ENCODE data around the gene MAPK12. TPM values are rescaled to one million over a fixed set of nuclear protein-coding genes. Genes with fewer than 3 reads are reported as not detected.

The MAPK12 gene
- 100 to 1,000 TPM; 107 to 178 (median 145) TPM for total RNA-seq
- polyA plus RNA-seq = 100 to 1,000 TPM in 2 of 3 donors, 10 to 100 TPM in 1; 57.4 to 148 (median 131) TPM
- long read RNA-seq, donor 1, transcript MAPK12-211 (11 exons, 1,779 nt) = minor isoform, 44 of 484 reads
- long read RNA-seq, donor 1, transcript MAPK12-201 (12 exons, 1,918 nt) = major isoform, 355 of 484 reads
- long read RNA-seq, donor 1, partial matches to known transcripts = 39 of 484 reads
- long read RNA-seq, donor 1, other reads (novel, unspliced or antisense) = 39 of 484 reads
- long read RNA-seq, donor 2, transcript MAPK12-206 (12 exons, 1,785 nt) = minor isoform, 13 of 887 reads
- long read RNA-seq, donor 2, transcript MAPK12-211 (11 exons, 1,779 nt) = minor isoform, 74 of 887 reads
- long read RNA-seq, donor 2, transcript MAPK12-201 (12 exons, 1,918 nt) = major isoform, 533 of 887 reads
- long read RNA-seq, donor 2, transcript MAPK12-203 (10 exons, 1,459 nt) = minor isoform, 6 of 887 reads
- long read RNA-seq, donor 2, partial matches to known transcripts = 61 of 887 reads
- long read RNA-seq, donor 2, other reads (novel, unspliced or antisense) = 200 of 887 reads

- WGBS, 3 donors = 2 to 17% (median 11%) methylated on average over 9 to 59 of the region's 61 CpGs
- H3K4me1 ChIP-seq = peaks cover 48% of the 10 kb centered on the region
- DNase-seq = peak; percentile 69 to 85
Measured at GRCh38 chr22:50261615-50262459, at the start of gene MAPK12. TSS of gene MAPK12 (minus strand) at chr22:50261683. CDS start at chr22:50261509, 174 bp downstream.

GRCh38 chr22:50310949-50311444 is 49.5 kb upstream of the MAPK12 start:
- no peak for TF ChIP-seq CTCF (IDR thresholded peaks at IDR 0.05)
- 88 to 90% (median 88%) methylated on average over 16 of the region's 16 CpGs for WGBS, 3 donors
- DNase-seq = peak in 1 of 2 donors; percentile 51

More at GRCh38 chr22:50261615-50262459, at the start of gene MAPK12:
- no peak for TF ChIP-seq CTCF (IDR thresholded peaks at IDR 0.05)
- ATAC-seq = peak; percentile 30 to 52 (median 37)
- no peaks in the 10 kb centered on the region for H3K27me3 ChIP-seq (ENCODE audit: insufficient read depth in 3 of 3, low read length in 2 of 3)
- no peaks in the 10 kb centered on the region for H3K9me3 ChIP-seq
- H3K4me3 ChIP-seq = peak within 1 kb of the TSS; percentile 84
- intact Hi-C loops (cut with DNase I) = no loop called here
- no peaks in the 10 kb centered on the region for H3K36me3 ChIP-seq (ENCODE audit: insufficient read depth in 1 of 2, low read depth in 1 of 2)
- peak within 1 kb of the TSS; percentile 91 for H3K27ac ChIP-seq

GRCh38 chr22:50310031-50310722 is 48.7 kb upstream of the MAPK12 start:
- 84 to 92% (median 85%) methylated on average over 20 to 21 of the region's 21 CpGs for WGBS, 3 donors
- no peak overlapping the region for H3K27ac ChIP-seq
- no peak for DNase-seq
- peaks cover 7% of the 10 kb centered on the region for H3K4me1 ChIP-seq
- TF ChIP-seq CTCF (IDR thresholded peaks at IDR 0.05) = no peak
- no peak overlapping the region for H3K4me3 ChIP-seq
- no peak for ATAC-seq
- H3K9me3 ChIP-seq = no peaks in the 10 kb centered on the region
- peaks cover 0 to 6% (median 0%) of the 10 kb centered on the region in 3 donors for H3K27me3 ChIP-seq (ENCODE audit: insufficient read depth in 3 of 3, low read length in 2 of 3)
- intact Hi-C loops (cut with DNase I) = no loop called here
- no peaks in the 10 kb centered on the region for H3K36me3 ChIP-seq (ENCODE audit: insufficient read depth in 1 of 2, low read depth in 1 of 2)

More at GRCh38 chr22:50310949-50311444, 49.5 kb upstream of the MAPK12 start:
- no peaks in the 10 kb centered on the region for H3K4me1 ChIP-seq
- no peaks in the 10 kb centered on the region for H3K9me3 ChIP-seq
- no peak for ATAC-seq
- peaks cover 0 to 4% (median 0%) of the 10 kb centered on the region in 3 donors for H3K27me3 ChIP-seq (ENCODE audit: insufficient read depth in 3 of 3, low read length in 2 of 3)
- no peak overlapping the region for H3K27ac ChIP-seq
- intact Hi-C loops (cut with DNase I) = no loop called here
- H3K36me3 ChIP-seq (ENCODE audit: insufficient read depth in 1 of 2, low read depth in 1 of 2) = no peaks in the 10 kb centered on the region
- H3K4me3 ChIP-seq = no peak overlapping the region

- H3K9me3 ChIP-seq = no peaks in the 10 kb centered on the region
- no peak overlapping the region for H3K27ac ChIP-seq
- peaks cover 0 to 6% (median 0%) of the 10 kb centered on the region in 3 donors for H3K27me3 ChIP-seq (ENCODE audit: insufficient read depth in 3 of 3, low read length in 2 of 3)
- peaks cover 12% of the 10 kb centered on the region for H3K4me1 ChIP-seq
- 78 to 81% (median 79%) methylated on average over 7 of the region's 7 CpGs for WGBS, 3 donors
- no peak for DNase-seq
- intact Hi-C loops (cut with DNase I) = no loop called here
- no peak for ATAC-seq
- no peak overlapping the region for H3K4me3 ChIP-seq
- H3K36me3 ChIP-seq (ENCODE audit: insufficient read depth in 1 of 2, low read depth in 1 of 2) = no peaks in the 10 kb centered on the region
- no peak for TF ChIP-seq CTCF (IDR thresholded peaks at IDR 0.05)
Measured at GRCh38 chr22:50309601-50309991, 48.1 kb upstream of the MAPK12 start.

Measured in psoas muscle (tissue), 8 donors.